HG02610 (cell line): Measurements from ENCODE around the gene RABGEF1.
"Not testable (repeated sequence)": the region's sequence is repeated elsewhere in the genome, so short reads cannot be mapped to it uniquely, and the experiment has no call there.

Source experiments
- ATAC-seq: cut with Tn5 transposase; IDR thresholded peaks from one replicate; pipeline ENCODE4 v1.9.1; 2021; ENCODE audit warnings: mild to moderate bottlenecking, moderate library complexity; ENCODE audit not compliant: unreplicated experiment

The RABGEF1 gene

DNA sequence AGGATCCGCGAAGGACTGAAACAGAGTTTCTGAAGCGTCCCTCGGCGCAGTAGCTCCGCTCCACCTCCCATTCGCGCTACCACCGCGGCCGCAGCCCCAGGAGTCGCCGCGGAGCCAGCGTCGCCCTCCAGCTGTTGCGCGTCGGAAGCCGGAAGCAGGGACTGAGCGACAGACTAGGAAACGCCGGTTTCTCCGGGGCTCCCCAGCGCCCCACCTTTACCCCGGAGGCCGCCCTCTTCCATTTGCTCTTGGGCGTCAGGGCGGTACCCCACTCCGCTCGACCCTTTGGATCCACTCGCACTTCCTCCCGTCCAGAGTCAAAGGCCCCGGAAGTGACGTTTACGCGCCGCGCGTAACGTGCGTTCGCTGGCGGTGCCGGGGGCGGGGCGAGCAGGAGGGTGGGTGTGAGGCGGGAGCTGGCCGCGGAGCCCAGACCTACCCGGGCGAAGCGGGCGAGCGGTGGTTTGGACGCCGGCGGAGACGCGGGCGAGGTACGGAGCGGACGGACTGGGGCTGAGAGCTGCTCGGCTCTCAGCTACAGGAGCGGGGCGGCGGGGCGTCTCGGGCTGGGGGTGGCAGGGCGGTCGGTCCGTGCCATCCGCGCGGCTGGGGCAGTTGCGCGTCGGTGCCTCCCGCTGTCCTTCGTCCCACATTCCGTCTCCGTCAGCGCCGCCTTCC, at the start of gene RABGEF1:
Gene RABGEF1, plus strand, starts transcription at position 432 of the 678 bp plus-strand sequence. CDS start 31,167 bp downstream, outside the sequence.
- peak; percentile 85 for ATAC-seq

GRCh38 chr7:66693331-66693730, 47.2 kb upstream of the RABGEF1 start:
- no peak for ATAC-seq

DNA sequence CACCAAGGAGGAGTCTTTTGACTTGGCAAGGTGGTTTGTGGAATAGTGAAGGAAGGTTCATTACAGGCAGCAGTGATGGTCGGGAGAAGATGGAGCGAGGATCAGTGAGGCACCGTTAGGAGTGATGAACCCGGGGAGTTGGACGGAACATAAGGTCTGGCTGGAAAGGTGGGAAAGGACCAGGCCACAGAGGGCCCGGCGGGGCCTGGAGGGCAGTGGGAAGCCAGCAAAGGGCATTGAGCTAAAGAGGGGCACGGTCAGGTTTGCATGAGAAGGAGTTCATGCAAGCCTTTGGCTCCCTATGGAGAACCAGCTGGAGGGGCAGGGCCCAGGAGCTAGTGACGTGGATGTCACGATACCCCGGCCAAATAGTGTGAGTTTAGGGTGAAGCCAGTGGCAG, 46.2 kb upstream of the RABGEF1 start:
- no peak for ATAC-seq

- not testable (repeated sequence) for ATAC-seq
These were observed 45.1 kb upstream of the RABGEF1 start for GRCh38 chr7:66695417-66695816.

GRCh38 chr7:66696134-66696533, 44.4 kb upstream of the RABGEF1 start:
- not testable (repeated sequence) for ATAC-seq

DNA sequence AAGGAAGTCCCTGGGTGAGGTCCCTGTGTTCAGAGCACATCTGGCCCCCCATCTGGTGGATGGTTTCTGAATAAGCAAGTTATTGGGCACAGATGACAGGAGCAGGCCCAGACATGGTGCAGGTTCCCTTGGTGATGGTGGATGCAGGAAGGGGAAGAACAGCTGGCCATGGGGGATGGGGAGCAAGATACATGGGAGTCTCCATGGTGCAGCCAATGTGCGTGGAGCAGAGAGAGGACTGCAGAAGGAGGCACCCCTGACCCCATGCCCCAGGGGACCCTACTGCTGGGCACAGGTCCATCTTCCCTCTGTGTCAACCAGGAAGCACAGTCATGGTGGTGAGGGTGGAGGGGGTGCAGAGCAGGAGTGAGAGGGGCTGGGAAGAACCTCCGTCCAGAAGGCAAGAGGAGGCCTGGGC, 43.8 kb upstream of the RABGEF1 start:
- no peak for ATAC-seq

DNA sequence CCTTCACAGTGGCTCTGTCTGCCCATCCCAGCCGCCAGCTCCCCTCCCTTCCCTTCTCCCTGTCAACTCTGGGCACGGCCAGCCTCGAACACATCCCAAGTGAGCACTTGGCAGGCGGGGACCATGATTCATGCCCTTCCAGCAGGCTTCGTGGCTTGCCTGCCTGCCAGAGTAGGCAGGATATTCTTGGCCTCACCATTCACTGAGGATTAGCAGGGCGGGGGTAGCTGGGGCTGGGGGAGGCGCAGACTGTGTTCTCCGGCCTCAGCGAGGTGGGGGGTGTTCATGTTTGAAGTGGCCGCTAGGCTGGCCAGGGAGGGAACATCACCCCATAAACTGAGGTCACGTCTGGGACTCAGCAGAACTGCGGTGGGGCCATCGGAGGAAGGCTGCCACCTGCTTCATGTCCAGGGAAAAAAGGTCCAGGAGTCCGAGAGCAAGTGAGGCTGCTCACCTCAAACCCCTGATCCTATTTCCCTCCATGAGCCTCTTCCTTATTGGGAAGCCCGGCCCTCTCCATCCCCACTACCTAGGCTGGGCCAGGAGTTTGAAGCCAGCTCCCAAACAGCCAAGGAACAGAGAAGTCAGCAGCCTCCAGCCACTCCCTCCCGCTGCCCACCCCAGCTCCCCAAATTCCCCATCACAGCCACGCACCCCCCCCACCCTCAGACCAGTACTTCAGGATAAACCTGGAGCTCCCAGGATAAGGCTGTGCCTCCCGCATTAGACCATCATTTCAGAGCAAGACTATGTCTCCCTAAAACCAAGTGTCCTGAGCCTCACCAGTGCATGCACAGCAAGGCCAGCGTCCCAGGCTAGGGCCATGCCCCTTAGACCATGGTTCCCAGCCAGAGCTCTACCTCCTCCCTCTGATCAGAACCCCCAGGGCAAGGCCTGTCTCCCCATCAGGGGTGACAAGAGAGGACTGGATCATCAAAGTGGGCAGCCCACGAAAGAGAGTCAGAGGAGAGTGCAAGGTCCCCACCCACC, 42.8 kb upstream of the RABGEF1 start:
- ATAC-seq = no peak

DNA sequence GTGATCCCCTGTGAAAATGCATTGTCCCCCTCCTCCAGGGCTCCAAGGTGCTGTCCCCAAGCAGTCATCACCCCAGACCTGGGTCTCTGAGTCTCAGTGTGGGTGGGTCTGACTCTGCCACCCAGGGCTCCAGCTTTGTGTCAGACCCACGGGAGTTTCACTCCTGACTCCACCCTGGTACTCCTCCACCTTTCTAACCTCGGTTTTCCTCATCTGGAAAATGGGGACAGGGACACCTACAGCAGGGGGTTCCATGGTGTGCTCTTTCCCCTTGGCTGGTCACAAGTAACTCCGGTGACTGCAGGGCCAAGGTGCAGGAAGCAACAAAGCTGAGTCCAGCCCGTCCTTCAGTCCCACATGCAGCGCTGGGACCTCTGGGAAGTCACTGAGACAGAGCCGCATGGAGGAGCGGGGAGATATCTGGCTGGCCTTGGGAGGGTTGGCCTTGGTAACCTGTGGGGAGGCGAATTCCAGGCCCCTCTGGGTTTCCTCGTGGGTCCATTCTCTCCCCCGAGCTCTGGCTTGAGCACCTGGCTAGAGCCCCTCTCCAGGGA, 41.8 kb upstream of the RABGEF1 start:
- no peak for ATAC-seq

- ATAC-seq = no peak
These were observed 40.5 kb upstream of the RABGEF1 start for GRCh38 chr7:66699998-66700397.

- no peak for ATAC-seq
These were observed 39.9 kb upstream of the RABGEF1 start for GRCh38 chr7:66700633-66701131.

DNA sequence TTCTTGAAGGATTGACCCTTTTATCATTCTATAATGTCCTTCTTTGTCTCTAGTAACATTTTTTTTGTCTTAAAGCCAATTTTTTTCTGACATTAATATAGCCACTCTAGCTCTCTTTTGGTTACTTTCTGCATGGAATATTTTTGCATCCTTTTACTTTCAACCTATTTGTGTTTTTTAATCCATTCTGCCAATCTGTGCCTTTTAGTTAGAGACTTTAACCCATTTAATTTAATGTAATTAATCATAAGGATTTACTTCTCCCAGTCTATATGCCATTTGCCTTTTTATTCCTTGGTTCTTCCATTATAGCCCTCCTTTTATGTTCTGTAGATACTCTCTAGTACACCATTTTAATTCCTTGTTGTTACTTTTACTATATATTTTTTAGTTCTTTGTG, 32.7 kb upstream of the RABGEF1 start:
- no peak for ATAC-seq

GRCh38 chr7:66710752-66711151, 29.8 kb upstream of the RABGEF1 start:
- not testable (repeated sequence) for ATAC-seq

GRCh38 chr7:66713687-66714086, 26.8 kb upstream of the RABGEF1 start:
- no peak for ATAC-seq

DNA sequence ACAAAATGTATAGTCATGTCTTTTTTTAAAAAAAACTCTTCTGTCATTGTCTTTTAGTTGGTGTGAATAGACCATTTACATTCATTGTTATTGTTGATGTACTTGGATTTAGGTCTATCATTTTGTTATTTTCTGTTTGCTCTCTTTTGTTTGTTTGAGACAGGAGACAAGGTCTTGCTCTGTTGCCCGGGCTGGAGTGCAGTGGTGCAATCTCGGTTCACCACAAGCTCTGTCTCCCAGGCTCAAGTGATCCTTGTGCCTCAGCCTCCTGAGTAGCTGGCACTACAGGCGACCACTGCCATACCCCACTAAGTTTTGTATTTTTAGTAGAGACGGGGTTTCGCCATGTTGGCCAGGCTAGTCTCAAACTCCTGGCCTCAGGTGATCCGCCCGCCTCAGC, 23.9 kb upstream of the RABGEF1 start:
- not testable (repeated sequence) for ATAC-seq

GRCh38 chr7:66720561-66720960, 20.0 kb upstream of the RABGEF1 start:
- no peak for ATAC-seq

DNA sequence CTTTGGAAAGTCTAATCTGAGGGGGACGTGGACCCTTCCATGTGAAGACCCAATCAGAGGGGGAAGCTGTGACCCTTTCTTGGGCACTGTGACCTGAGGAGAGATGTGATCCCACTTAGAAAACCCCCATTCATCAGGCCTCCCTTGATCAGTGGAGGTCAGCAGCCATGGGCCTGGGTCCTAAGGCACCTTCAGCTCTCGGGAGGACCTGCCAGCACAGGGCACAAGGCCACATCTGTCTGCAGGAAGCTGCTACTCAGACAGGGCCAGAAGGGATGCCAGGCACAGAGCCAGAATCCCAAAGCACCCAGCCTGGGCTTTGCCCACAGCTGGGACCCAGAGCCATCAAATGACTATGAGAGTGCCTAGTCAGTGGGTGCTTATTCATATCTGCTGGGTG, 14.7 kb upstream of the RABGEF1 start:
- no peak for ATAC-seq

GRCh38 chr7:66727058-66727457, 13.5 kb upstream of the RABGEF1 start:
- no peak for ATAC-seq

DNA sequence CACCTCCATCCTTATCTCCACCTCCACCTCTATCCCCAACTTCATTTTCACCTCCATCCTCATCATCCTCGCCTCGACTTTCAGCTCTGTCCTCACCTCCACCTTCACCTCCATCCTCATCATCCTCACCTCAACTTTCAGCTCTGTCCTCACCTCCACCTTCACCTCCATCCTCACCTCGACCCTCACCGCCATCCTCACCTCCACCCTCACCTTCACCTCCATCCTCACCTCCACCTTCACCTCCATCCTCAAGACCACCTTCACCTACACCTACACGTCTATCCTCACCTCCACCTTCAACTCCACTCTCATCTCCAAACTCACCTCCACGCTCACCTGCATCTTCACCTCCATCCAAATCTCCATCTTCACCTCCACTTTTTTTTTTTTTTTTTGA, 12.0 kb upstream of the RABGEF1 start:
- no peak for ATAC-seq

- ATAC-seq = no peak
These were observed 11.3 kb upstream of the RABGEF1 start for GRCh38 chr7:66729274-66729673.

- no peak for ATAC-seq
These were observed 8.5 kb upstream of the RABGEF1 start for GRCh38 chr7:66731986-66732385.

- ATAC-seq = no peak
These were observed 8.1 kb upstream of the RABGEF1 start for GRCh38 chr7:66732439-66732838.
